Breast epithelium (tissue), 3 donors: ENCODE data around the gene CD2.

Experiments
- CTCF ChIP-seq, 3 donors: fragments of 450-650 bp; IDR thresholded peaks; one replicate each; pipeline ENCODE4 v1.5.1; 2016 to 2017; ENCODE audit warnings: antibody characterized with exemption in 3 of 3, mild to moderate bottlenecking in 3 of 3, moderate library complexity in 3 of 3
- POLR2A ChIP-seq: fragments of 450-650 bp; IDR thresholded peaks from one replicate; pipeline ENCODE4 v1.6.1; 2016; ENCODE audit warnings: antibody characterized with exemption, mild to moderate bottlenecking, moderate library complexity
- POLR2AphosphoS5 ChIP-seq, 3 donors: sonication (generic); formaldehyde crosslinking; IDR thresholded peaks; one replicate each; pipeline ENCODE4 v1.6.1; 2017; ENCODE audit warnings: antibody characterized with exemption in 3 of 3

DNA sequence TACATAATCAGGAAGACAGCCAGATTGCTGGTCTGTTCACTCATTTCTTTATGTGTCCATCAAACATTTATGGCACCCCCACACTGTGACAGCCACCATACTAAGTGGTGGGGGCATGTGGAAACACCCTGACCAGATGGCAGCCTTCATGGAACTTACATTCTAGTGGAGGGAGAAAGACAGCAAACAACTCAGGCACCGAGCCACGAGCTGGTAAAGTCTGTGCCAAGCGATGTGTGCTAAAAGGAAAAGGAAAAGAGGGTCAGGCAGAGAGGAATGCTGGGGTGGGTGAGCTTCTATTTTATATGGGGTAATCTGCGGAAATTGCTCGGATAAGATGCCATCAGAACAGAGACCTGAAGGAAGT lies 33.2 kb upstream of the CD2 start:
- TF ChIP-seq CTCF (IDR thresholded peaks at IDR 0.05): no peak
- TF ChIP-seq POLR2AphosphoS5 (IDR thresholded peaks at IDR 0.05): no peak
- TF ChIP-seq POLR2A: no peak
